MV-4-11 (cell line): ENCODE measurements around the gene CHST2.
A peak's percentile ranks its signal among the peaks of the same experiment; 100 is the strongest.

ENCODE experiments used
- DNase-seq: peaks from one replicate; lab custom pipeline; 2025; lab: John Stamatoyannopoulos, UW

CHST2 gene

DNA sequence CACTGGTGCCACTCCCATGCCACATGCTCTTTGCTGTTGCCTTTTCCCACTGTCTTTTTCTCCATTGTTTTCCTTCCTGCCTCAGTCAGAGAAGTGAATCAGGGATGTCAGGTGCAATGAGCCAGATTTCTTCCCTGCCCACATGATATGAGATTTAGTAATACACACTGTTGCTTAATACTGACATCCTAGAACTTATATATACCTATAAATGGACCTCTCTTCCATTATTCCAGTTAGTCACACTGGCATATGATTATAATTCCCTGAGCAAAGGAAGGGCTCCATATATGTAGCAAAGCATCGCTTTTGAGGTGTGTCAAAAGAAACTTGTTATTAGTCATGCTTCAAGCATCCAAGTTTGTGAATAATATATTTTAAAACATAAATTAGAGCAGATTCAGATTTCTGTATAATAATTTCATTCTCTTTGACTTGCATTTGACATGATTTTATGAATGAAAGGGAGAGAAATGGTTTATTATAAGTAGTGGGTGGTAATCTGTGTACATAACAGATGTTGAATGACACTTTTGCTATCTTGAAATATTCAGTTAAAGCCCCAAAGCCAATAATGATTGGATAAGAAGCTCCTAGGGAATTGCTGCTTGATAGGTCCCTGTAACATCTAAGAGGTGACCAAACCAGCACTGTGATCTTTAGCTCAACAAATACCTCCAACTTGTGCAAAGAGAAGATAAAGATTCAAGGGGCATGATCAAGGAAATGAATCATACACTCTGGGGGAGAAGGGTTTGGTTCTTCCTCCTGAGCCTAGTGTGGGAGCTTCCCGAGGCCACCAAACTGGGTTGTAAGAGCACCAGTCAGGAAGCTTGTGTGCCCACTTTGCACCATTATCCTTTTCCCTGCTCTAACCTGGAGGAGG lies 48.6 kb downstream of the CHST2 start:
- no peak for DNase-seq

- no peak for DNase-seq
Observed at GRCh38 chr3:143168855-143169192, 49.3 kb downstream of the CHST2 start.

GRCh38 chr3:143170074-143170473 lies 50.5 kb downstream of the CHST2 start:
- no peak for DNase-seq

DNA sequence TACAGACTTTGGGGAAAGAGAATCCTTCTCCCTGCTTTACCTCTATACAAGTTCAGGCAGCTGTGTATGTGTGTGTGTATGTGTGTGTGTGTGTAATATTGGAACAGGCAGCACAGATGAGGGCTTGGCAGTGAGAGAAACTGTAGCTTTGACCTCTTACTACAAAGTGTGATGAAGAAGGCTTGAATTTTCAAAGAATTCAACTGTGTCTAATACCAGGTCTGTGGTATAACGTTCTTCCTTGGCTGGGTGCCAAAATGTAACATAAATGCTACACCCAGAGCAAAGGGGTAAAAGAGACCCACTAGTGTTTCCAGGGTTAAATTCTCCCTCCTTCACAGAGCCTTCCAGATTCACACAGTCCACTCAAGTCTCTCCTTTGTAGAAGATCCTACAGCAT lies 51.1 kb downstream of the CHST2 start:
- no peak for DNase-seq

DNA sequence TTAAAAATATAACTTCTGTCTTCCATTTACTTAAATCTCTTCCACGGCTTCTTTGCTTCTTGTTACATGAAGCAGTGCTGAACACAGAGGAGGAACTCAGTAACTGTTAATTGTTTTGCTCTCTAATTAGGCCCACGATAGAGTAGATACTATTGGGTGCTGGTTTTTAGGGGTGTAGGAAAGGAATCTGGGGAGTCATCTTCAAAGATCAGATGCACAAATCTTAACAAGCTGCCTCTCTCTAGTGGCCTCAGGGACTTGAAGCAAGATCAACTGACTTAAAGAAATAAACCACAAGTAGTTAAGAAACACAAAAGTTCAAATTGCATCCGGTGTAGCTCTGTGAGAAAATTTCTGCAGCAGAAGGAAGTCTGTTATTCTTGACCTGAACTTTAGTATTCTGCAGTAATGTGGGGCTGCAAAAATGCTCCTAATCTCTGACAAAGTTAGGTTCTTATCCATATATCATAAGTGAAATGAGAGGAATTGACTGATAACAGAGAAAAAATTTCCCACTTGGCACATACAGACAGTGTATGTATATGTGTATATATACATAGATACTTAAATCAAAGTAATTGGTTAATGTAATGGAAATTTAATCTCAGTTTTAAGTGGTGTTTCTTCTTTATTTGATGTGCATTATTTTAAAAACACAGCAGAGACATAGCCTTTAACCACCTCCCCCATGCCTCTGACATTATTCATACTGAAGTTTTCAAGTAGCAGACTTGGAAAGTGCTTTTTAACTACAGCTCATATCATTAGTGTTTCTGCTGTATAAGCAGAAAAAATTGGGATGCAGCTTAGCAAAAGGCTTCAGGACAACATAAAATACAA lies 51.8 kb downstream of the CHST2 start:
- peak; percentile 55 for DNase-seq

- no peak for DNase-seq
Observed at GRCh38 chr3:143172062-143172794, 52.7 kb downstream of the CHST2 start.

DNA sequence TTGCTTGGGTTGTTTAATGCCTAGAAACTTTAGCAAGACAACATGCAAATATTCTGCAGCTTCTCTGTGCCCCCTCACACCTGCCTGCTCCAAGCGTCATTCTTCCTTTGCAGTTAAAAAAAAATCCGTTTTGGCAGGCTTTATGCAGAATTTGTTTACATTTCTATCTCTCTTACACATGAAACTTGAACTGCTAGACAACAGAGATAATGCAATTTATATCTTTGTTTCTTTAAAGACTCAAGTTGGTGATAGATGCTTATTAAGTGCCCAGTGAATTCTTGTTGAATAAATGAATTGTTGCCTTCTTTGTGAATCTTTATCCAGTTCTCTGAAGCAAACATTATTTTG lies 53.2 kb downstream of the CHST2 start:
- DNase-seq, result no peak

- no peak for DNase-seq
Observed at GRCh38 chr3:143173242-143173641, 53.7 kb downstream of the CHST2 start.
